Fibroblast of upper back skin (primary cell): Measurements from ENCODE around the gene GAS5.
"Not testable (repeated sequence)": the region's sequence is repeated elsewhere in the genome, so short reads cannot be mapped to it uniquely, and the experiment has no call there.

Source experiments
- DNase-seq: peaks from one replicate; pipeline ENCODE4 v3.0.0-alpha.2; 2013

Gene GAS5

DNA sequence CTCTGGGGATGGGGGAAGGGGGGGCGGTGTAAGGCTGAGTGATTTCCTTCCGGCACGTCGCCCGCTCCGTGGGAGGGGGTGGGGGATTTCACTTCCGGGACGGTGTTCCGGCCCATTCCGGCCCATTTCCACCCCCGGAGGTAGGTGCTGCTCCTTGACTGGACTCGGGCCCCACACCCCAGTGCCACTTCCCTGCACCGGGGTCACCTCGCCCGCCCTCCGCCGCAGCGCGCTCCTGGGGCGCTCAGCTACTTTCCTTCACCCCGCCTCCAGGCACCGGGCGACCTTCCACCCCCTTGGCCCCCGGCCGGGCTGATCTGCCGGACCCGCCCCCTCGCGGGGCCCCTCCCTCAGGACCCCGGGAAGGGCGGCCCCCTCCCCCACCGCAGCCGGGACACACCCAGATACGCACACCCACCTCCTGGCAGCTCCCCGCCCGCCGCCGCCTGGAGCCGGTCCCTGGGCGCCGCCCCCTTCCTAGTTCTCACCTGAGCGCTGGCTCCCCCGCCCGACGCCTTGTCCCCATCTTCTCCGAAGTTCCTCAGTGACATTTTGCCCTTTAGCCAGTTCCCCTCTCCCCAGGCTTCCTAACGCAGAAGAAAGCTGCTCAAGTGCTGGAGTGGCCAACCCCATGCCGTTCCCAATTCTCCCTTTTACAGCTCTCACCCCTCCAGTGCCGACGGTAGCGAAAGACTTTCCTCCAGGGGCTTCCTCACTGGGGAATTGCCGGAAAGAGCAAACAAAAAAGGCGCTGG, 654 bp upstream of the GAS5 start, which contains the start of gene ZBTB37:
ZBTB37 (plus strand) TSS at position 115 of the 755 bp plus-strand sequence. CDS start 1,846 bp downstream, outside the sequence.
- peak; percentile 62 for DNase-seq

DNA sequence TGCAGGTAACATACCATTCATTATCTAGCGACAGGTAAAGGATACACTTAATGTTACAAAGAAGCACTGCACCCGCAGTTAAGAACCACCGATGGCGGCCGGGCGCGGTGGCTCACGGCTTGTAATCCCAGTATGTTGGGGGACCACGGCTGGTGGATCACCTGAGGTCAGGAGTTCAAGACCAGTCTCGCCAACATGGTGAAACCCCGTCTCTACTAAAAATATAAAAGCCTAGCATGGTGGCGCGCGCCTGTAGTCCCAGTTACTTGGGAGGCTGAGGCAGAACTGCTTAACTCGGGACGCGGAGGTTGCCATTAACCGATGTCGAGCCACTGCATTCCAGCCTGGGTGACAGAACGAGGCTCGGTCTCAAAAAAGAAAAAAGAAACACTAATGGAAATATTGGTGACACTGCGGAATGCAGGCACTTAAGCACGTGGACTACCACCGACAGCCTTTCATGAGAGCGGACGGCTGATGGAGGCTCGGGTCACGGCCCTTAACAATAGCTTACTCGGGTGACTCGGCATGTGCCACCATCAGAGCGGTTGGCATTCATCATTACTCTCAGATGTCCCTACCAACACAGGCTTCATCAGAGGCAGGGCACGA, 542 bp downstream of the GAS5 start:
- no peak for DNase-seq

DNA sequence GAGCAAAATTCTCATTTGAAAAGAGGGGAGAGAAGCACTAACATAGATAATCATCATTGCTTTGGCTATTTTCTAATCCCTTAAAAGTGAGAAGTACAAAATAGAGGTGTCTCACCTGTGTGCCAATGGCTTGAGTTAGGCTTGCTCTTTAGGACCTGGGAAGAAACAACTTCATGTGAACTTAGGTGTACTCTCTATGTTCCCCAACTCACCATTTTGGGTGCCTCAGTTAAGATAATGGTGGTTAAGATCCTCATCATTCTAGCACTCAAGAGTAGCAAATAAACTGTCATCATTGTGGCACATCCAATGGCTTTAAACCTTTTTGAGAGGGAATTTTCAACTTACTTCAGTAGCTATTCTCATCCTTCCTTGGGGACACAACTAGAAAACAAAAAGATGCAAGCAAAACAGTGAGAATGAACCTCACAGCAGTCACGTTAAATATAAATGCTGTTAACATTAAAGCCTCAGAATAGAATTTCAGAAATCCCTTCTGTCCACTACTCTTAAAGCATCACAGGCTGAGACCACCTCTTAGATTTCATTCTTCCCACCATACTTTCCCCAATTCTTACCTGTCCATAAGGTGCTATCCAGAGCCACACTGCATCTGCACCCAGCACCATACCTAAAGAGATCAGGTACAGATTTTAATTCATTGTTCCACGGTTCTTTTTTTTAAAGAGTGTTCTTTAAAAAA, 1.2 kb downstream of the GAS5 start:
- no peak for DNase-seq

DNA sequence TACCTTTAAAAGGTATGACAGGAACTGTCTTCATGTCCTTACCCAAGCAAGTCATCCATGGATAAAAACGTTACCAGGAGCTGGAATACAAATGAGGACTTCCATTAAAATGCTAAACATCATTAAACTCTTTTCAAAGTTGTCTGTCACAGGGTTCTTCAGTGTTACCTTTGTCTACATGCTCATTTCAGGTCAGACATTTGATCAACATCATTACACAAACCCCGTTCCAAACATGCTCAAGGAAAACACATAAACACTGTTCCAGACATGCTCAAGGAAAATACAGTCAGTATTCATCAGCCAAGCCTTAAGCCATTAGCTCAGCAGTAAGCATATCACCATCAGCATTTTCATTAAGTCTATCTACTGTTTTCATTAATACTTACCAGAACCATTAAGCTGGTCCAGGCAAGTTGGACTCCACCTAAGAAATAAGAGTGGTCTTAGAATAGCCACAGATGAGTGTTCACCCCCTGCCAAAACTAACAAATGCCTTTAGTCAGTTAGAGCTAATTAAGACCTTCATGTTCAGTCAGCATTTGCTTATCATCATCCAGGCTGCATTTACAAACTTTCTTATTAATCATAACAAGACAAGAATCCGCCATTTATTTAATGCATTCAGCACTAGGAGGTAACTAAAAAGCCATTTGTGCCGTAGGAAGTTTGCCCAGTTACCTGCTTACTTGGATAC, 2.2 kb downstream of the GAS5 start:
- no peak for DNase-seq

DNA sequence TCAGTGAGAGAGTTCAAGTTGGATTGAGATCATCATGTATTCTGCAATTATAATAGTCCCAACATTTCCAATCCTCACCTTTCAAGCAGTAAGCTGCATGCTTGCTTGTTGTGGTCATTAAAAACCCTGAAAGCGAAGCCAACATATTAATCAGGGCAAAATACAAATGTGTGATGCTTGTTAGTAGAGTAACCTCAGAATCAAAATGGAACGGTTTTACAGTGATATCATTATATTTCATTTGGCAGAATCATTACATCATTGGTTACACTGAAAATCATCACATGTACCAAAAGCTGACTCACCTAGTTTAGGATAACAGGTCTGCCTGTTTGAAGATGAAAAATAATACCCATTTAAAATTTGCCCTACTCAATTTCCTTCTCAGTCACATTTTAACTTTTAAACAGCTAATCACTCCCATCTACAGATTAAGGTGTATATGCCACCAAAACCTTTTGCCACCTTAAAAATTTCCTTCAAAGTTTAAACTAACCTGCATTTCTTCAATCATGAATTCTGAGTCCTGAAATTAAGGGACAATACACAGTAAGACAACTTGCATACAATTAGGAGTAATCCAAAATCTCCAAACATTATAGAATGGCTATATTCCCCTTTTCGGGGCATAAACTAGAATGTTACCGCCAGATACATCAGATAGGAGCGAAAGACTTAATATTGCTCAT, 3.5 kb downstream of the GAS5 start:
- DNase-seq: no peak

DNA sequence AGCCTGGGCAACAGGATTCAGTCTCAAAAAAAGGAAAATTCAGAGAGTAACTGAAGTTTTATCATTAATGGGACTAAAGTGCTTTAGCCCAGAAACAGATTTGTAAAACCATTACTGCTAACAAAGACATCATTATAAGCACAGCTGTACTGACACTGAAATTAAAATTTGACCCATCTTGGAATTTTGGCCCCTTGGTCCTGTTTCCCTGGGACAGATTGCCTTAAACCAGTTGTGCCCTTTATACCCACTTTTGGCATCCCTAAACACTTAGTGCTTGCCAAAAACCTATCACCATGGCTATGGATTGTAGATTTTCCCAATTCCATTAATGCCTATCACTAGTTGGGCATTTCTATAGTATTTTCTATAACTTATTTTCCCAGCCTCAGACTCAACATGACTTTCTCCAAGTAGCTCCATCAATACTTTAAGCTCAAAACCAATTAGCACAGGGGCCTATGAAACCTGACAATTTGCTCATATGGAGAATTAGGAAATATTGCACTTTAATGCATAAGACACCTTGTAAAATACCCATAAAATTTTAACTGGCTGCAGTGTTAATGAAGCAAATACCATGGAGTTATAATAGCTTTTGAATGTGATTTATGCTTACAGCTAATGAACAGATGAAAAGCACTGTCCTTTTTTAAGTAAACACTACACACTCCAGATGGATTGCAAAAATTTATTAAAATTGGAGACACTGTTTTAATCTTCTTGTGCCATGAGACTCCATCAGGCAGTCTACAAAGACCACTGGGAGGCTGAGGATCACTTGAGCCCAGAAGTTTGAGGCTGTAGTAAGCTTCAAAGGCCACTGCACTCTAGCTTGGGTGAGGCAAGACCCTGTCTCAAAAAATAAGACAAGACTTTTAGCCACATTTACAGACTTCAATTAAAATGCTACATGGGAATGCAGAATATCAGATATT, 4.3 kb downstream of the GAS5 start:
- no peak for DNase-seq

DNA sequence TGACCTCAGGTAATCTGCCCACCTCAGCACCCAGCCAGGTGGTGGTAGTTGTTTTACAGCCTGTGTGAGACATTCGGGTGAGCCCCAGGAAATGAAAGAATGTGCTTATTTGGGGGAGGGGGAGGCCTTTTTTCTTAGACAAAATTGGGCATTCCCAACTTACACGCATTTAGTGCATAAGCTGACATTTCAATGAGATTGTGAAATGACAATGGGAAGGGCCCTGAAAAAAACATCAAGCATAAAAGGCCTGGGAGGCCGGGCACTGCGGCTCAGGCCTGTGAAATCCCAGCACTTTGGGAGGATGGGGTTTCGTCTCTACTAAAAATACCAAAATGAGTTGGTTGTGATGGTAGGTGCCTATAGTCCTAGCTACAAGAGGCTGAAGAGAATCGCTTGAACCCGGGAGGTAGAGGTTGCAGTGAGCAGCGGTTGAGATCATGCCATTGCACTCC, 5.0 kb downstream of the GAS5 start:
- peak; percentile 23 for DNase-seq

DNA sequence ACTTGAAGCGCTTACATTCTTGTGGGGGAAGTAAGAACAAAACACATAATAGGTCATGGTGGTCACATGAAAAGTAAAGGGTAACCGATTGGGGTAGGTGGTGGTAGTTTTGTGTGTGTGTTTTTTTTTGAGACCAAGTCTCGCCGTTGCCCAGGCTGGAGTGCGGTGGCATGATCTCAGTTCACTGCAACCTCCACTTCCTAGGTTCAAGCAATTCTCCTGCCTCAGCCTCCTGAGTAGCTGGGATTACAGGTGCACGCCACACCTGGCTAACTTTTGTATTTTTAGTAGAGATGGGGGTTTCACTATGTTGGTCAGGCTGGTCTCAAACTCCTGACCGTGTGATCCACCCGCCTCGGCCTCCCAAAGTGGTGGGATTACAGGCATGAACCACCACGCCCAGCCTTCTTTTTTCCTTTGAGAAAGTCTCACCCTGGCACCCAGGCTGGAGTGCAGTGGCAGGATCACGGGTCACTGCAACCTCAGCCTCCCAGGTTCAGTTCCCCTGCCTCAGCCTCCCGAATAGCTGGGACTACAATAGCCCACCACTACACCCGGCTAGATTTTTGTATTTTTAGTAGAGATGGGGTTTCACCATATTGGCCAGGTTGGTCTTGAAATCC, 5.5 kb downstream of the GAS5 start:
- peak; percentile 34 for DNase-seq

DNA sequence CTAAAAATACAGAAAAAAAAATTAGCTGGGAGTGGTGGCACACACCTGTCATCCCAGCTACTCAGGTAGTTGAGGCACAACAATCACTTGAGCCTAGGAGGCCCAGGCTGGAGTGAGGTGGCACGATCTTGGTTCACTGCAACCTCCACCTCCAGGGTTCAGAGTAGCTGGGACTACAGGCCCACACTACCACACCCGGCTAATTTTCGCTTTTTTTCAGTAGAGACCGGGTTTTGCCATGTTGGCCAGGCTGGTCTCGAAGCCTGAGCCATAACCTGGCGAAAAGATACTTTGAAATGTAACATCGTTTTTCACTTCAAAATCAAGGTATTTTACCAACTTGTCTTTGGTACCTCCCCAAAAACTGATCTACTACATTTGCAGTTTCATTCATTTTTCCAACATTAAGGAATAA, 6.1 kb downstream of the GAS5 start:
- peak; percentile 19 for DNase-seq

DNA sequence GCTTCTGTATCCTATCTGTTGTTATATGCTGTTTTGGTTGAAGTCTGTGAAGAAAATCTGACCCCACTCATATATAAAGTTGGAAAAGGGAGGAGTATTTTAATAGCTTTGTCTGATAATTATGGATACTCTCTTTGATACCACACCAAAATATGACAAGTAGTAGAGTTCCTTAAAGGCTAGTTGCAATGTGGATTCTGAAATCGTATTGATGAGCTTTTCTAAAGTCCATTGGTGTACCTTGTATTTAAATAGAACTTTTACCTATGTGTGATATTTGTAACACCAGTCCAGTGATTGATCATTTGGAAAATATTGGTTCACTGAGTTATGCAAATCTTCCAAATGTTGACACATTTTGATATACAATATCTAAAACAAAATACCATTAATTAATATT, 7.7 kb downstream of the GAS5 start:
- no peak for DNase-seq

DNA sequence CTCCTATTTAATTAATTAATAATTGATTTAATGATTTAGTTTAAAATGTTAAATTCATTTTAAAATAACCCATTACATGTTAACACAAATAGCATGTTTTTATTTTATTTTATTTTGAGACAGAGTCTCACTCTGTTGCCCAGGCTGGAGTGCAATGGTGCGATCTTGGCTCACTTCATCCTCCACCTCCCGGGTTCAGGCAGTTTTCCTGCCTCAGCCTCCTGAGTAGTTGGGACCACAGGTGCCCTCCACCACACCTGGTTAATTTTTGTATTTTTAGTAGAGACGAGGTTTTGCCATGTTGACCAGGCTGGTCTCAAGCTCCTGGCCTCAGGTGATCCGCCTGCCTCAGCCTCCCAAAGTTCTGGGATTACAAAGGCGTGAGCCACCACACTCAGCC, 8.2 kb downstream of the GAS5 start:
- DNase-seq: not testable (repeated sequence)

DNA sequence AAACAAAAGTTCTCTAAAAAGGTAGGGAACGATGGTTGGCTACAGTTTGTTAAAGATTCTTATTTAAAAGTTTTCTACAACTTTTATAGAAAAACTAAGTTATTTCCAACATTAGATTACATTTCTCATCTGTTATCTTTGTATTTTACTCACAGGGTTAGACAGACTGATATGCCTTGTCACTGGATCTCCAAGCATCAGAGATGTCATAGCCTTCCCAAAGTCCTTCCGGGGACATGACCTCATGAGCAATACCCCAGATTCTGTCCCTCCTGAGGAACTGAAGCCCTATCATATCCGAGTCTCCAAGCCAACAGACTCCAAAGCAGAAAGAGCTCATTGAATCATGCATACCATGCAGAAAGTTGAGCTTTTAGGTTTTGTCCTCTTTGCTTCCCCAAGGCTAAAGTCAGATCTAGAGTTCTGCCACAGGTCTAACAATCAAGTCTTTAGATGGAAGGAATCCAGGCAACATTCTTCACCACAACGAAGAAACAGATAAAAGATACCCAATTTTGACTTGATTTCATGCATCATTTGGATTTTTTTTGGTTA, 10.3 kb downstream of the GAS5 start:
- no peak for DNase-seq

DNA sequence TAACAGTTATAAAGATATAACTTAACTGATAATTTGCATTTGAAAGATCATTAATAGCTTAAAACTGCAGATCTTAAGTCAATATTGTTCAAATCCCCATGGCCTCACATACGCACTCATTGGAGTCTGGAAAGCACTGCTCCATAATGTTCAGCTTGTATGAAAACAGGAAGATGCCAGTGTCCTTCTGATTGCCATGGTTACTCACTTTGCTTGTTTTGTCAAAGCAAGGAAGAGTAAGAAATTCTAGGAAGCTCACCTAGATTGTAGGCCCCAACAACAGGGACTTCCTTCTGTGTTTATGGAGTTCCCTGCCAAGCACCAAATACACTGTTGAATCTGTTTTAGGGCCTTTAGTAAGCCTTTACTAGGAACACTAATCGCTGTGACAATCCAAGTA, 10.9 kb downstream of the GAS5 start:
- no peak for DNase-seq

DNA sequence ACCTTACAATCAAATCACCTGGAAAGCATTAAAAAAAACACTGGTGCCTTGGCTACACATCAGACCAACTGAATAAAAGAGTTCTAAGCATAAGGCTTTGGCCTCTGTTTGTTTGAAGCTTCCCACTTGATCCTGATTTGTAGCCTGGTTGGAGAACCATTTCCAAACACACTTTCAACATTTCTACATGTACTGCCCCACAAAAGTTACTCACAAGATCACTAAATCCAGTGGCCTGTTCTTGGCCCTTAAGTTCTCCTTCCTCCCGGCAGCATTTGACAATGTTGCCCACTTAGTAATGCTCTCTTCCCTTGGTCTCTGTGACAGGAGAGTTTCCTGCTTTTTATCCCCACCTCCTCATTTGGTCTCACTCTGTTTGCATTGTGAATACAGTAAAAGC, 11.8 kb downstream of the GAS5 start:
- no peak for DNase-seq

DNA sequence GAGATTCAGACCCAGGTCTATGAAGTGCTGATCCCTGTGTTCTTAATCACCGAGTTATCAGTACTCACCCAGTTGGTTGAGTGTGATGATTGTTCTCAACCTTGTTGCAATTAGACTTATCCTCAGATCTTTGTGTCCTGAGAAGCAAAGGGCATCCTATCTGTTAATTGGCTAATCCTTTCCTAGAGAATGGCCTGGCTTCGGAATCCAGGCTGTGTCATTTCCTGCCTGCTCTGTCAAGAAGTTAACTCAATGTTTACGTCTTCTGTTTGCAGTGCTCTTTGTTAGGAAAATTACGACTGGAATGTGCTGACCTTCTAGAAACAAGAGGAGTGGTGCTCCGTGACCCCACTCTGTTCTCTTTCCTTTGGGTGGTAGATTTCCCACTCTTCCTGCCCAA, 14.7 kb downstream of the GAS5 start:
- DNase-seq: no peak

DNA sequence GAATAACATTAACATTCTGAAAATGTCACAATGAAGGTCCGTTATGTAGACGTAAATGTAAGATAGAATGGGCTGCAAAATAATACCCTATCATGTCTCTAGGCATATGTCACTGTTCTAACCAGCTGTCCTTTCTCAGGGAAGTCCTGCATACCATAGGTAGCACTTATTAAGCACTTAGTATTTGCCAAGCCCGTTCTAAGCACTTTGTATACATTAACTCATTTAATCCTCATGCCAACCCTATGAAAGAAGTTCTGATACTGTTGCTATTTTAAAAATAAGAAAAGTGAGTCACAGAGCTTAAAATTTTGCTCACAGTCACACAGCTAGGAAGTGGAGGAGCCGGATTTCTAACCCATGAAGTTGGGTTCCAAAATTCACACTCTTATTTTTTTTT, 15.7 kb downstream of the GAS5 start:
- DNase-seq: no peak

DNA sequence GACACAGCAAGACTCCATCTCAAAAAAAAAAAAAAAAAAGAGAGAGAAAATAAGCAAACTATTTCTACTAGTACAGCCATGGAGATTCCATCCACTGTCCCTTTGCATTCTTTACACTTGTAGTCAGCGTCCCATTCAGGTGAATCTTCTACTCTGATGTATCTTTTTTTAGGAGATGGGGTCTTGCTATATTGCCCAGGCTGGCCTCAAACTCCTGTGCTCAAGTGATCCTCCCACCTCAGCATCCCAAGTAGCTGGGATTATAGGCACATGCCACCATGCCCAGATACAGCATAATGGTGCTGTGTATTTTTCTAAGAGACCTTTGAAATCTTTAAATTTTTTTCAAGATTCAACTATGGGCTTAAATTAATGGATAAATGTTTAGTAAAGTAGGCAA, 35.0 kb downstream of the GAS5 start:
- DNase-seq: no peak

DNA sequence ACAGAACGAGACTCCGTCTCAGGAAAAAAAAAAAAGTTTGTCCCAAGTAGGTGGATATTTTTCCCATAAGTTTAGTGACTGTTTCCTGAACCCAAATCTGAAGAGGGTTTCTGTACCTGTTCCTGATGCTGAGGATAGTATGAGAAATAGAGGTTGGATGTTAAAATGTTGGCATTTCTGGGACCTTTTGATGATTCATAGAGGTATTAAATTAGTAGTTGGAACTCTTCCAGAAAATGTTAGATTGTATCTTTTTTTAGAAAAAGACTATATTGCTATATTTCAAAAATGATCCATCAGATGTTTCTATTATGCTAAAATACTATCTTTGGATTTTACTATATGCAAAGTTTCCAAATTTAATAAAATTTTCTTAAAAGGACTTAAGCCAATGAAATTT, 40.2 kb downstream of the GAS5 start:
- no peak for DNase-seq

DNA sequence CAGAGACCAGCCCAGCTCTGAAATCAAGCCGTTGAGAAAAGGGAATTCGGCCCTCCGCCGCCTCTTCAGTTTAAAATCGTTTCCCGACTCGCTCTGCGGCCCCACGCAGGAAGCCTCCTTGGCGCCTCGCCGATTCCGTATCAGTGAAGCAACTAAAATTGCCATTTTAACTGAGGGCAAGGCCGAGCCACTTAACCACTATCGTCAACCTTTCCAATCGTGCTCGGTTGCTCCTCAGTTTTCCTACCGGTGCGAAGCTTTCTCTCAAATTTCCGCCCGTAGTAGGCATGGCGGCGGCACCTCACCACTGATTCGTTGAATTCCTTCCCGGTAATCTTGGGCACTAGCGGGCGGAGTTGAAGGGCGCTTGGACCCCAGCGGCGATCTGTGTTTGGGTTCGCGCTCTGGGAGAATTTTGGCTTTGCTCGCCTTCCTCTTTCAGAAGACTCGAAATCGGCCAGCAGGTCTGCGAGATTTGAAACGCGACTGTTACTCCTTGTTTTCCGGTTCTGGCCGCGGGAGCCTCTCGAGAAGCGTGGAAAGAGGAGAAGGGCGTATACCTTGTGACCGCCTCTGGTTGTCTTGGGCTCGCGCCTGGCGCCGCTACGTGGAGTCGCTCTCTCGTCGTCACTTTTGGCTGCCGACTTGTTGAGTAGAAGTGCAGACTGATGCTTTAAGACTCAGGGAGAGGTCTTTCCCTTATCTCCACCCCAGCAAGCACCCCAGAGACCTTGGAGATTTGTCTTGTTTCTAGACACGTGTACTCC, 43.3 kb downstream of the GAS5 start, which contains the start of the genes CENPL and DARS2:
CENPL (minus strand) TSS at position 569 of the 767 bp plus-strand sequence. CDS start 13,584 bp downstream, outside the sequence.
DARS2 (plus strand) TSS at position 359 of the 767 bp plus-strand sequence. CDS start 557 bp downstream, outside the sequence.
- peak; percentile 99 for DNase-seq
